GM23248 (cell line): ENCODE measurements around the gene RPL35.

Source experiments
- EZH2 ChIP-seq: fragments of 200-600 bp; sonication (generic); IDR thresholded peaks from 2 replicates; pipeline ENCODE4 v1.6.1; 2018; ENCODE audit warnings: antibody characterized with exemption, mild to moderate bottlenecking; ENCODE audit not compliant: insufficient read depth, poor library complexity, severe bottlenecking
- EZH2phosphoT487 ChIP-seq: fragments of 200-600 bp; sonication (generic); IDR thresholded peaks from 2 replicates; pipeline ENCODE4 v1.6.1; 2018; ENCODE audit warnings: antibody characterized with exemption, moderate library complexity, mild to moderate bottlenecking, low read depth; ENCODE audit not compliant: insufficient read depth

- TF ChIP-seq EZH2phosphoT487, result no peak
- TF ChIP-seq EZH2, result no peak
These were observed 33.0 kb downstream of the RPL35 start for GRCh38 chr9:124828489-124829333.
